Measurements from ENCODE around the gene SAMD15. TPM values are rescaled to one million over a fixed set of nuclear protein-coding genes. Genes with fewer than 3 reads are reported as not detected.
A peak's percentile ranks its signal among the peaks of the same experiment; 100 is the strongest.
"Not testable (repeated sequence)": the region's sequence is repeated elsewhere in the genome, so short reads cannot be mapped to it uniquely, and the experiment has no call there.

Gene SAMD15
- total RNA-seq = 0.88 TPM

DNA sequence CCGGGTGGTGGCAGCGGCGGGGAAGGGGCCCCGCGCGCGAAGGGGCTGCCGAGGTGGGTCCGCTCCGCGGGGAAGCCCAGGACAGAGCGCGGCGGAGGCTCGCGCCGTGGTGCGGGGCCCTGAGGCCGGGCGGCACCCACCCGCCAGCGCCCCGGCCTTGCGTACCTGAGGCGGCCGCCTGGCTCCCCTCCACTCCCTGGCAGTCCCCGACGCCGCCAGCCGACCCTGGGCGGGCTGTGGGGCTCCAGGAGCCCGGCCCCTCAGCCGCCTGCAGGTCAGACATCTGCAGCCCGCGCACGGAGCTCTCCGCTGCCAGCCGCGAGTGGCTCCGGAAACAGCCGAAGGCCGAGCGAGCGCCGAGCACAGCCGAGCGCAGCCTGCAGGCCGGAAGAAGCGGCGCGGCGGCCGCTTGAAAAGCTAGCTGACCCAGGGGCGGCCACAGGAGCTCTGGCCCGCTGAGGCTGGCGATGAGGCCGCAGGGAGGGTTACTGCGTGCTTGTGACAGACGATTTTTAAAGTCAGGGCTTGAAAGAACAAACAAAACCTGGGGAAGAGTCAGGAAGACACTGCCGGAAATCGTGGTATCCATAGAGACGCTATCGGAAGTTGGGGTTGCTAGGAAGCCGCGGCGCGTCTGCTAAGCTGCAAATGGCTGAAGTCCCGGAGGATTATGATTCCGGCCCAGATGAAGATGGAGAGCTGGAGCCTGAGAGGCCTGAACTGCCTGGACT is at the start of gene SAMD15, which contains the start of gene TMED8:
TSS of gene SAMD15 (plus strand) at position 609 of the 731 bp plus-strand sequence. CDS start at position 649, 40 bp downstream.
TSS of gene TMED8 (minus strand) at position 324 of the 731 bp plus-strand sequence. CDS start at position 283, 41 bp downstream.
- ATAC-seq = peak; percentile 94

DNA sequence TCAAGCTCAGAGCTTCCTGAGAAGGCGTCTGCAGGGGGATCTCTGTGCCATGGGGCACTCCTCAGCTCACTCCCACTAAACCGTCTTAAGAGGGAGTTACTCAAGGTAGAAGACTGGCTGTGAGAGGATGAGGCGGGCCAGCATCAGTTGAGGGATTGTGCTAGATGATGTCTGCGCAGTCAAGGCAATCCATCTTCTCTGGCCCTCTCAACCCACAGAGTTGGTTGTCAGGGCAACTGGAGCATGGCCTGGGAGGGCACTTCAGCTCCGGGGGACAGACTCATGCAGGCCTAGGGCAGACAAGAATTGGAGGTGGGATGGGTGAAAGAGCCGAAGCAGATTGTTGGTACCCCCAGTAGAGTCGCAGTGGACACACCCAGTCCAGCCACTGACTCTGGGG is 47.3 kb upstream of the SAMD15 start:
- no peak for ATAC-seq

- no peak for ATAC-seq
Observed at GRCh38 chr14:77335576-77335975, 41.6 kb upstream of the SAMD15 start.

GRCh38 chr14:77337255-77337654 is 39.9 kb upstream of the SAMD15 start:
- not testable (repeated sequence) for ATAC-seq

- ATAC-seq = no peak
Observed at GRCh38 chr14:77337880-77338279, 39.3 kb upstream of the SAMD15 start.

GRCh38 chr14:77338302-77338701 is 38.9 kb upstream of the SAMD15 start:
- ATAC-seq = no peak

DNA sequence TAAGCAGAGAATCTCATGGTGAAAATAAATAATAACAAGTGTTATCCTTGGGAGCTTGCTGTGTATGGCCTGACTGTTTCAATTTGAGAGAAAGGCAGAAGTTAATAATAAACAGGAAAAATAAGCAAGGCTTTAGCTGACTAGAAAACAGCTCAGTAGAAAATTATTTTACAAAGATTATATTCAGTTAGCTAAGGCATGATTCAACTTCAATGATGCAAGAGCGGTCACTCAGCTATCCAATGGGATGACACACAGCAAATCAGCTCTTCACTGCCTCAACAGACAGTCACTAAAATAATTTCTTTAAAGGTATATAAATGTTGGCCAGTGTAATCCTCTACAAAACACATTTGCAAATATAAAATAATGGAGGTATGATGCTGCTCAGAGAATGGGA is 37.8 kb upstream of the SAMD15 start:
- ATAC-seq = no peak

GRCh38 chr14:77340389-77340788 is 36.8 kb upstream of the SAMD15 start:
- no peak for ATAC-seq

- ATAC-seq = no peak
Observed at GRCh38 chr14:77342726-77343397, 34.3 kb upstream of the SAMD15 start.

GRCh38 chr14:77343662-77344061 is 33.5 kb upstream of the SAMD15 start:
- ATAC-seq = no peak

GRCh38 chr14:77344377-77344996 is 32.7 kb upstream of the SAMD15 start:
- peak; percentile 56 for ATAC-seq

DNA sequence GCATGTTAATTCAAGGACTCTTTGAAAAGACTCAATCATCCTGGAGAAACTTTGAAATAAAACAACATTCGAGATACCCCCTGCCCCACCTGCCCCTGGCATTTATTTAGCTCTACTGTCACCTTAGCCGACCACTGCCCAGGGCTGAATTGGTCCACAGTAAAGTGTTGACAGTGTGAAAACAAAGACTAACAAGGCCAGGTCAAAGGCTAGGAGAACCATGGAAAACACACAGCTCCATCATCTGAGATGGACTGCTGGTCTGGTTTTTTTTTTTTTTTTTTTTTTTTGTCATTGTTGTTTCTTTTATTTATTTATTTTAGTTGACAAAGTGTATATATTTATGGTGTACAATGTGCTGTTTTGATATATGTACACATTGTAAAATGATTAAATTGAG is 30.7 kb upstream of the SAMD15 start:
- no peak for ATAC-seq

DNA sequence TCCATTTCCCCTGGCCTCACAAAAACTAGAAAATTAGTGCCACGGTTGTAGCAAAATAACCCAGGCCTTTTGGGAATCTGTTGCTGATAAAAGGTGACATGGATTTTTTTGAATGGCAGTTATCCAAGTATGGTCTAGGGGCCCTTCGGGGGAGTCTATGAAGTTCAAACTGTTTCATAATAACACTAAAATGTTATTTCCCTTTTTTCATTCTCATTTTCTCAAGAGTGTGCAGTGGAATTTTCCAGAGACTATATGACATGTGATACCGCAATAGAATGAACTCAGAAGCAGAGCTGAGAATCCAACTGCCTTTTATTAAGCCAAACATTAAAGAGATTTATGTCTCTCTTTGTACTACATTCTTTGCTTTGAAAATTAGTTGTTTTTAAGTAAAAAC is 29.4 kb upstream of the SAMD15 start:
- no peak for ATAC-seq

- ATAC-seq = no peak
Observed at GRCh38 chr14:77353469-77354141, 23.6 kb upstream of the SAMD15 start.

DNA sequence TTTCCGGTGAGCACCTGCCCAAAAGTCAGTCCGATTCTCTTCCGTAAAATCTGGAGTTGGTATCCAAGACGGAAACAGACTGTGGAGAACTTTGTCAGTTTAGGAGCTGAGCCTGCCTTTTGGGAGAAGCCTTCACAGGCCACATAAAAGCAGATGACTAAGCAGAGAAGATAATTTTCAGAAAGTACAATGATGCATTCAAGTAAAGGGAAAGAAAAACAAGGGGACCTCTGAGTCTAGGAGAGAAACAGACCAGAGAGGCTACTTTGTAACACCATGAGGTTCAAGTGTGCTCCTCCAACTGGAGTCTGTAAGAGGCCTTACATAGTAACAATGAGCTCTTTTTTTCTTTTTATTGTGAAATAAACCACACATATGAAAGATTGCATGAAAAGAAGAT is 21.4 kb upstream of the SAMD15 start:
- no peak for ATAC-seq

- ATAC-seq = no peak
Observed at GRCh38 chr14:77356899-77357298, 20.3 kb upstream of the SAMD15 start.

GRCh38 chr14:77359626-77360025 is 17.6 kb upstream of the SAMD15 start:
- no peak for ATAC-seq

DNA sequence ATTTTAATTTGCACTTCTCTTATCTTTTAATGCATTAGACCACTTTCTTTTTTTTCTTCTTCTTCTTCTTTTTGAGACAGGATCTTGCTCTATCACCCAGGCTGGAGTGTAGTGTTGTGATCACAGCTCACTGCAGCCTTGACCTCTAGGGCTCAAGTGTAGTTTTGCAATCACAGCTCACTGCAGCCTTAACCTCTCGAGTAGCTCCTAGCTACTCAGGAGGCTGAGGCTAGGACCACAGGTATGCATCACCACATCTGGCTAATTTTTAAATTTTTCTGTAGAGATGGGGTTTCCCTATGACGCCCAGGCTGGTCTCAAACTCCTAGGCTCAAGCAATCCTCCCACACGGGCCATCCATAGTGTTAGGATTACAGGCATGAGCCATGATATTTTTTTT is 13.0 kb upstream of the SAMD15 start:
- no peak for ATAC-seq

- ATAC-seq = no peak
Observed at GRCh38 chr14:77369285-77369684, 7.9 kb upstream of the SAMD15 start.

DNA sequence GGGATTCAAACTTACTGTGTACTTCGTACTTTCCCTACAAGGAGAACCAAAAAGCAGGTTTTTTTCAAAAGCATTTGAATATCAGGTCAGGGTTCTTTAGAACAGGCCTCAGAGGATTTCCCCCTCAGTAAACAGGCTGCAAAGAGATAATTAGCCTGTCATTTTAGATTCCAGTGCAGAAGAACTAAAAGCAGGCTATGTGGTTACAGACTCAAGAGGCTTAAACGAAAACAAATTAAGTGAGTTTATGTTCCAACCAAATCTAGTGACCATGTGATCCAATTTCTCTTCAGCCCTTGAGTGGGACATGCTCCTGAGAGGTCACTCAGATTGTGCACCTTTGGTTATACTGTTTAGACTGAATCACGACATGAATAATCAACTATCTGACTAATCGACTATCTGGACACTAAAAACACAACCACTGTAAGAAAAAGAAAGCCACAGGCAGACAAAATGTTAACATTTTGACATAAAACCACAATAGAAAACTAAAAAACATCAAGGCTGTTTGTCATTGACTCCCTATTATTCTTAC is 4.8 kb upstream of the SAMD15 start:
- ATAC-seq = no peak

DNA sequence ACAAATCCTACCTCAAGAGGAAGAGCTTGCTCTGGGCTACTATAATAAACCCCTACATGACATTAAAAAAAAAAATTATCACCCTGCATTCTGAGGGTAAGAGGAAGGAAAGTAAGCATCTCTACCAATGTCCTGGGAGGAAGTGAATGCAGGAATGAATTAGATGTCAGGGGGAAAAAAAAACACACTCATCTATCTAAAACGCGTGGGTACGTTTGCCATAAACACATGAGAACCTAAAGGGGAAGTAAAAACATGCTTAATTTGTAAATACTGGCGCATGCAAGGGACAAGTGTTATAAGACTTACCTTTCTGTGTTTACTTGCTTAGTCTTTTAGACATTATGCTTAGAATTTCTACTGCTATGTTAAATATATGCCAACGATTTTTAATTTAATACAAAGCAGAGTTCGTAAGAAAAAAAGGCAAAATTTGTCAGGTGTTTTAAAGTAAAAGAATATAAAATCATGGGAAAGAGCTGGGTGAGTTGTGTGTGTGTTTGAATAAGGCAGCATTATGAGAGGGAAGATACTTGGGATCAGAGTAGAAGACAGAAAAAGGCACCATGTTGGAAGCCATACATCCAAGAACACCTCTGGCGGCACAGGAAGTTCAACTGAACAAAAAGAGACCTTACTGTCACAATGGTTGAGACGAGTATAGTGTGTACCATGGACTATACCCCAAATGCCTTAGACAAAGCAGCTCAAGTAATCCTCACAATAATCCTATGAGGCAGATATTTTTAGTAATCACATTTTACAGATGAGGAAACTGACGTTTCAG is 1.8 kb upstream of the SAMD15 start:
- ATAC-seq = no peak

Measured in esophagus mucosa (tissue), 1 donor.